ENCODE data around the gene CADM4.
"Not testable (repeated sequence)": the region's sequence is repeated elsewhere in the genome, so short reads cannot be mapped to it uniquely, and the experiment has no call there.

CADM4 gene

DNA sequence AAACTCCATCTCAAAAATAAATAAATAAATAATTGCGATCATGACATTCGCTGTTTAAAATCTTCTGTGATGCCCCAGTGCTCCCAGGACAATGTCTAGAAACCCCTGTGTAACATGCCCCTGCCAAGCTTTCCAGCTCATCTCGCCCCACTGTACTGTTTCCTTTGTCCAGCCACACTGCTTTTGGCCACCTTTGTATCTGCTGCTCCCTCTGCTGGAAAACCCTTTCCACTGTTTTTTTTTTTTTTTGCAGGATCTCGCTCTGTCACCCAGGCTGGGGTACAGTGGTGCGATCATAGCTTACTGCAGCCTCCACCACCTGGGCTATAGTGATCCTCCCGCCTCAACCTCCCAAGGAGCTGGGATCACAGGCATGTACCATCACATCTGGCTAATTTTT, 22.8 kb upstream of the CADM4 start:
- no peak for DNase-seq

DNA sequence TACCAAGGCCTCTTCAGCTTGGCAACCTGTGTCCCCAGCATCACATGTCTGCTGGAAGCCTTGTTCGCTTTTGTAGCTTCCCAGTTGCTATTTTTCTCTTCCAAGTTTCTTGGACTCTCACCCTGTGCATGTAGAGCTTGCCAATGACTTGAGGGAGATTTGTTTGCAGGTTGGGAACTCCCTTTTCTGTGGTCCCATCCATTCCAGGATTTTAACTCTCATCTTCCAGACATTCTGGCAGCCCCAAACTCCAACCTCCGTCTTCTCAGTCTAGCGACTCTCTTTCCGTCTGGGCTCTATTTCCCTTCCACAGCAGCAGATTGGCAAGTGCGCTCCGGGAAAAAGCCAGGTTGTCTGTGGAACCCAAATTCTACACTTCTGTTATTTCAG, 21.3 kb upstream of the CADM4 start:
- no peak for DNase-seq

DNA sequence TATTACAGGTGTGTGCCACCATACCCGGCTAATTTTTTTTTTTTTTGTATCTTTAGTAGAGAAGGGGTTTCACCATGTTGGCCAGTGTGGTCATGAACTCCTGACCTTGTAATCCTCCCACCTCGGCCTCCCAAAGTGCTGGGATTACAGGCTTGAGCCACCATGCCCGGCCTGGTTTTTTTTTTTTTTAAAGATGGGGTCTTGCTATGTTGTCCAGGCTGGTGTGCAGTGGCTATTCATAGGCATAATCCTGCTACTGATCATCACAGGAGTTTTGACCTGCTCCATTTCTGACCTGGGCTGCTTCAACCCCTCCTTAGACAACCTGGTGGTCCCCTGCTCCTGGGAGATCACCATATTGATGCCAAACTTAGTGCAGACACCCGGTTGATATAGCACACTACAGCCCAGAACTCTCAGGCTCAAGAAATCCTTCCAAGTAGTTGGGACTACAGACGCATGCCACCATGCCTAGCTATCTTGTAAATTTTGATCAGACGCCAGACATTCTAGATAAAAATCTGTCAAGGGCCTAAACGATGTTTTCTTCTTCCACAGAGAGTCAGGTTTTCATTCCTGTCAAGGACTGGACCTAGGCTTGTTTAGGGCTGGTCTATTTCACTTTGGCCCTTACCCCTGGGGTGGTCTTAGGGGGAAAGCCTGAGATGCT, 20.8 kb upstream of the CADM4 start:
- no peak for DNase-seq

DNA sequence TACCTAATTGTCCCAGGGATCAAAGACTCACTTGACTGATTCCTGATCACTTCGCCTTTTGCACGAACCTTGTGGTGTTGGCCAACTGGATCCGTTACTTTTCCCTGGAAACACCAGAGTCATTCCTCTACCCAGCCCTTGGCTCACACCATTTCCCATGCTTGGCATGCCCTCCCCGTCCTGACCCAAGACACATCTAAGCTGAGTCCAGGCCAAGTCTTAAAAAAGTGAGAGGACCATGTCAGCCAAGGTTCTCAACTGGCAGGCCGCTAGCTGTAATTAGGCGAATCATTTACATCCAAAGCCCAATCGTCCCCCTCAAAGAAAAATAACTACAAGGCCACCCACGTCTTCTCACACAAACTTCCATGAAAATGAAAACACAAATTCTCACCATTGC, 18.8 kb upstream of the CADM4 start:
- DNase-seq, result no peak

DNA sequence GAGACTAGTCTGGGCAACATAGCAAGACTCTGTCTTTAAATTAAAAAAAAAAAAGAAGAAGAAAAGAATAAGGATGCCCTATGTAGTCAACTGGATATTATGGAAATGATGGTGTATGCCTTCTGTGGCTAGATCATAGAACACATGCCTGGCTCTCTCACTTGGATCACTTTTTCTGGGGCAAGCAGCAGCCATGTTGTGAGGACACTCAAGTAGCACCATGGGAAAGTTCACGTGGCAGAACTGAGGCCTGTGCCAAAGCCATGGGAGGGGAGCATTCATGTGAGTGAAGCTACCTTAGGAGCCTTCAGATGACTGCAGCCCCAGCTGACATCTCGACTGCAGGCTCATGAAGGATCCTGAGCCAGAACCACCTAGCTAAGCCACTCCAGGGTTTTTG, 18.4 kb upstream of the CADM4 start:
- DNase-seq, result no peak

DNA sequence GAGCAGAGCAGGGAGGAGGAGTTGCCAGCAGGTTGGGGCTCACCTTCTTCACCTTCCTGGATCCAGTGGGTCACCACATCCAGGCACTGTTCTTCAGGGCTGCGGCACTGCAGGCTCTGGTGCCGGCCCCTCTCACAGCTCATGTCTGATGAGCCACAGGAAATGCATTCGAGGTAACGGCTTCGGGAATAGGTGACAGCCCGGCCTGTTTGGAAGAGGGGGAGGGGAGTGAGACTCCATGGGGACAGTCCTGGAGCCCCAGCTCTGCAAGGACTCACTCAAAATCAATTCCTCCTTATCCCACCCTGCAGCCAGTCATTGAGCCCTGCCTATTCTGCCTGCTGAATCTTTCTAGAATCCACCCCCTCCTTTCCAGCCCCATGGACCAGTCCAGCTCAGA, 16.8 kb upstream of the CADM4 start:
- DNase-seq, result no peak

DNA sequence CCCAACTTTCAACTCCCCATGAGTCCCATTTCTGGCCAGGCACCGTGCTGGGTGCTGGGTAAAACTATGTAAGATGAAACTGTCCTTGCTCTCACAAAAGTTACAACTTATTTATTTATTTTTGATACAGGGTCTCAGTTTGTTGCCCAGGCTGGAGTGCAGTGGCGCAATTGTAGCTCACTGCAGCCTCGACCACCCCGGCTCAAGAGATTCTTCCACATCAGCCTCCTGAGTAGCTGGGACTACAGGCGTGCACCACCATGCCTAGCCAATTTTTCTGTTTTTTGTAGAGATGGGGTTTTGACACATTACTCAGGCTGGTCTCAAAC, 12.9 kb upstream of the CADM4 start:
- no peak for DNase-seq

DNA sequence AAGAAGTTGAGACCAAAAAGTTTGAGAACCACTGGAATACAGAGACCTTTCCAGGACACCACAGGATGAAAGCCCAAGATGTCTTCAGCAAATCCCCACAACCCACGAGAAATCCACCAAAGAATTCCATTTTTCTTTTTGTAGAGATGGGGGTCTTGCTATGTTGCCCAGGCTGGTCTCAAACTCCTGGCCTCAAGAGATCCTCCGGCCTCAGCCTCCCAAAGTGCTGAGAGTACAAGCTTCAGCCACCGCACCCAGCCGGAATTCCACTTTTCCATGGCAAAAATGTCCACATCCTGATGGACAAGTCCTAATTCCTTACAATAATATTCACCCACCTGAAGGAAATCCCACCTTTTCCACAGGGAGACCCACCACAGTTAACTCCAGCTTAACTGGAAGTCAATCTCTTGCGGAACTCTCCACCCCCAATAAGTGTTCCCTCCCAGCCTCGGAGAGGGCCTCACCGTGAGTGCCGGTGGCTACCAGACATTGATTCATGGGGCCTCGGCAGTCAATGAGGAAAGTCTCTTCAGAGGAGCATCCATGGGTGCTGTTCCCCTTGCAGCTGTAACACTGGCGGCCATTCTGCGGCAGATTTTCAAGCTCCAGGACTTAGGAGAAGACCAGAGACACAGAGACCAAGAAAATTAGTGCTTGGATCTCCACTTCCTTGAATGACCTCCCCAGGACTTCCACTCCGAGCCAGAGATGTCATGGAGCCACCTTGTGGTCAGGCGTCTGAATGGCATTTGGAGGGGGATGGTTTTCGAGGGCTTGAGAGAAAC, 12.3 kb upstream of the CADM4 start:
- peak; percentile 10 for DNase-seq

DNA sequence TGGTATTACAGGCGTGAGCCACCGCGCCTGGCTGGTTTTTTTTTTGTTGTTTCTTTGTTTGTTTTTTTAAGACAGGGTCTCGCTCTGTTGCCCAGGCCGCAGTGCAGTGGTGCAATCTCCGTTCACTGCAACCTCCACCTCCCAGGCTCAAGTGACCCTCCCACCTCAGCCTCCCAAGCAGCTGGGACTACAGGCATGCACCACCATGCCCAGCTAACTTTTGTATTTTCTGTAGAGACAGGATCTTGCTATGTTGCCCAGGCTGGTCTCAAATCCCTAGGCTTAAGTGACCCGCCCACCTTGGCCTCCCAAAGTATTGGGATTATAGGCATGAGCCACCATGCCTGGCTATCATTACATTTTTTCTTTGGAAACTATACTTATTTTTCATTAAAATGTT, 10.6 kb upstream of the CADM4 start:
- DNase-seq, result not testable (repeated sequence)

DNA sequence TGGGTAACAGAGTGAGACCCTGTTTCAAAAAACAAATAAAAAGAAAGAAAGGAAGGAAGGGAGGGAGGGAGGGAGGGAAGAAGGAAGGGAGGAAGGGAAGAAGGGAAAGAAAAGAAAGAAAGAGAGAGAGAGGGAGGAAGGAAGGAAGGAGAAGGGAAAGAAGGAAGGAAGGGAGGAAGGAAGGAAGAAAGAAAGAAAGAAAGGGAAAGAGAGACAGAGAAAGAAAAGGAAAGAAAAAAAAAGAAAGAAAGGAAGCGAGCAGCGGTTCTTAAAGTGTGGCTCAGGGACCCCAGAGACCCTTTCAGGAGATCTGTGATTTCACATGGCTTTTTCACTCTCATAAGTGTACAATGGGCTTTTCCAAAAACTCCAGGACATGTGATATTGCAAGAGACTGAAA, 9.9 kb upstream of the CADM4 start:
- DNase-seq, result no peak

DNA sequence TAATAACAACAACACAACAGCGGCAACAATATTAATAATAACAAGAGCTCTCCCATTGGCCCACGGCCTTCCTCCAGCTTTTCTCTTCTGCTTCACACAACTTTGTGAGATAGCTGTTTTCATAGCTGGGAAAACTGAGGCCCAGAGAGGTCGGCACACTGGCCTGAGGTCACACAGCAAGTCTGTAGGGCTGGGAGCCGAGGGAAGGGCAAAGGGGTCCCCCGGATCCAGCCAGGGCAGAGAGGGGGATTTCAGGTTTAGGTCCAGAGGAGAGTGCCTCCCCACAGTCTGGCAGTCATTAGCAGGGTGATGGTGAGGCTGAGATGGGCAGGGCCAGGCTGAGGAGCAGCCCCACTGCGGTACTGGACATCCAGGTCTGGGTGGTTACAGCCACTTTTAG, 9.0 kb upstream of the CADM4 start:
- DNase-seq, result no peak

DNA sequence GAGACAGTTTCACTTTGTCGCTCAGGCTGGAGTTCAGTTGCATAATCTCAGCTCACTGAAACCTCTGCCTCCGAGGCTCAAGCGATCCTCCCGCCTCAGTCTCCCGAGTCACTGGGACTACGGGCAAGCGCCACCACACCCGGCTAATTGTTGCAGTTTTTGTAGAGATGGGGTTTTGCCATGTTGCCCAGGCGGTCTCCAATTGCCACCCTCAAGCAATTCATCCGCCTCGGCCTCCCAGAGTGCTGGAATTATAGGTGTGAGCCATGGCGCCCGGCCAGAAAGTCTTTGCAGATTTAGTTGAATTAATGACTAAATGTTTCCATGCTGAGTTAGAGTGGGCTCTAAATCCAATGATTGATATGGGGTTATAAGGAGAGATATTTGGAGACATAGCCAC, 4.5 kb upstream of the CADM4 start:
- no peak for DNase-seq

DNA sequence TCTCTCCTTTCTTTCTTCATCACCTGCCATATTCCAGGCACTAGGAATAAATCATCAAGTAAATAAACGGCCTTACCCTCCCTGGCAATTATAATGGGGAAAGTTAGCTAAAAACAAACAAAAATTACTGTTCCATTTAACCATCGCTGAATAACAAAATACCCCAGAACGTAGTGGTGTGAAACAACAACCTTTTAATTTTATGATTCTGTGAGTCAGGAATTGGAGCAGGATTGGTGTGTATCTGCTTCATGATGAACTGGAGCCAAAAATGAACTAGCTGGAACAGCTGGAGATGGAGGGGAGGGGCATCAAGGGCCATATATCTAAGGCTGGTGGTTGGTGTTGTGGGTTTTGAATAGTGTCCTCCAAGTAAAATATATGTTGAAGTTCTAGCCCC, 3.7 kb upstream of the CADM4 start:
- DNase-seq, result no peak

DNA sequence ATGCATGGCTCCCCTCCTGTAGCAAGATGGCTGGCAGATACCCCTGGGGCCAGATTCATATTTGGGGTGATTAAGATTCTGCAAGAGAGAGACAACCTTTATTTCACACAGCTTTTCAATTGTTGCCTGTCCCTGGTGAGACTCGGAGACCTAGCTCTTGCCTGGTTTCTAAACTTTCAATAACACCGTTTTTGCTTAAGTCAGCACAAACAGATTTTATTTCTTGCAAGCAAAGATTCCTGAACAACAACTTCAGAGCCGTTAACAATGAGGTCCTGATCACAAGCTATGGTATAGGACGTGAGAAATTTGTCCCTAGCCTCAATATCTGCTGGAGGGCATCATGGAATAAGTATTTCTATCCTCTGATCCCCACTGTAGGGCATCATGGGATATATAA, 2.9 kb upstream of the CADM4 start:
- DNase-seq, result no peak

DNA sequence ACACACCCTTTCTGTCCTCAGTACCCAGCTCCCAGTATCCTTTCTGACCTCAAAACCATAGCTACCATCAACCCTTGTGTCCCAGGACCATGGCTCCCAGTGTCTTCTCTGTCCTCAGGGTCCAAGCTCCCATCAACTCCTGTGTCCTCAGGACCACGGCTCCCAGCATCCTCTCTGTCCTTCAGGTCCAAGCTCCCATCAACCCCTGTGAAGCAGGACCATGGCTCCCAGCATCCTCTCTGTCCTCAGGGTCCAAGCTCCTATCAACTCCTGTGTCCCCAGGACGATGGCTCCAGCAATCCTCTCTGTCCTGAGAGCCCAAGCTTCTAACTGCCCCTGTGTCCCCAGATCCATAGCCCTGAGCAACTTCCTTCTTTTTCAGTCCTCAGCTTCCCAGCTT, 1.7 kb upstream of the CADM4 start:
- no peak for DNase-seq

DNA sequence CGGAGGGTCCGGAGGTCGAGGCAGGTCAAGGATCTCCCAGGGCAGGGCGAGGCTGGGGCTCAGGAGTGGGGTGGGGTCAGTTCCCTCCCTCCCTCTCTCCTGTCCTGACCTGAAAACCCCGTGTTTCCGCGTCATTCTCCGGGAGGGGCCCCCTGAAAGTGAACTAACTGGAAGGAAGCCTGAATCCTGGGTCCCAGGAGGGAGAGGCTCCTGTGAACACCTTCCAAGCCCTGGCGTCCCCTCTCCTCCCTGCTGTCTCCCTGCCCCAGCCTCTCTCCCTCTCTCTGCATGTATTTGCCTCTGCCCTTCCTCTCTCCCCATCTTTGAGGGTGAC, 741 bp upstream of the CADM4 start:
- no peak for DNase-seq

DNA sequence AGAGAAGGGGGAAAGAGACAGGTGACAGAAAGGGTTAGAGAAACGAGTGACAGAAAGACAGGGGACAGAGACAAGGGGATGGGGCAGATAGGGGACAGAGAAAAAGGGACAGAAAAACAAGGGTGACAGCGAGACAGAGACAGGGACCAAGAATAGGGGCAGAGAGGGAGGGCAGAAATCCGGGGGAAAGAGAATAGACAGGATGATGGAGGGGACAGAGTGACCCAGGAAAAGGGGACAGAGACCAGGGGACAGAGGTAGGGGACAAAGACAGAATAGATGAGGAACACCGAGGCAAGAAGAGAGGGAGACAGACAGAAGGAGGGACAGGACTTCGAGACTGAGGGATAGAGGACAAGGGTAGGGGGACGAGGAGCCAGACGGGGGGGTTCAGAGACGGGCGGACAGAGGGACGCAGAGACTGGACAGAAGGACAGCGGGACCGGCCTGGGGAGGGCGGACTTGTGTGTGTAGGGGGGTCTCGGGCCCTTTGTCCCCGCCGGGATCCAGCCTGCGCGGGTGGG, 593 bp downstream of the CADM4 start:
- DNase-seq, result no peak

DNA sequence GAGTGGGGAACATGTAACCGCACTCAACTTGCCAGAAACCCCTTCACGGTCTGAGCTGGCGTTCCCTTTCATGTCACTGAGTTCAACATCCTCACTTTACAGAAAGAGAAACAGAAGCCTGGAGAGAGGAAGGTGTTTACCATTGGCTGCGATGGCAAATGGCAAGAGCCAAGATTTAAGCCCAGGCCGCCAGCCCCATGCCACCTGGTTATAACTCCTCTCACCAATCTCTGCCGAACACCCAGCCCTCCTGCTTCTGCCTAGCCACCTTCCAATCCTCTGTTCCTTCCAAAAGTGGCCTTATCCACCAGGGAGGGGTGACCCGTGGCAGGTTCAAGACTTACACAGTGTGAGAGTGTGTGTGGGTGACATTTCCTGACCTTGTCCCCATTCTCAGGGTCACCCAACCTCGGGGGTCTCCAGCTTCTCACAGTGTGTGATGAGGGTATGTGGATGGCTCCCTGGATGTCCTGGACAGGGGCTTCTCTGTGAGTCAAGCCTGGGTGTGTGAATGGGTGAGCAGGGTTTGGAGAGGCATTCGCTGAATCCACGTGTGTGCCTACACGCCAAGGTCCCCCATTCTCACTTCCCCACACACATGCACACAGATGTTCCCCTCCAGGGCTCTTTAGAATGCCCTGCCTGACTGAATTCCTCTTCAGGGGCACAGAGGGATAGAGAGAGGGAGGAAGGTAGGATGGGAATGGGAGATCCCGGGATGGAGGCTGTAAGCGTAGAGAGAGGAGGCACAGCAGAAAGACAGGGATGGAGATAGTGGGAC, 1.2 kb downstream of the CADM4 start:
- DNase-seq, result no peak

DNA sequence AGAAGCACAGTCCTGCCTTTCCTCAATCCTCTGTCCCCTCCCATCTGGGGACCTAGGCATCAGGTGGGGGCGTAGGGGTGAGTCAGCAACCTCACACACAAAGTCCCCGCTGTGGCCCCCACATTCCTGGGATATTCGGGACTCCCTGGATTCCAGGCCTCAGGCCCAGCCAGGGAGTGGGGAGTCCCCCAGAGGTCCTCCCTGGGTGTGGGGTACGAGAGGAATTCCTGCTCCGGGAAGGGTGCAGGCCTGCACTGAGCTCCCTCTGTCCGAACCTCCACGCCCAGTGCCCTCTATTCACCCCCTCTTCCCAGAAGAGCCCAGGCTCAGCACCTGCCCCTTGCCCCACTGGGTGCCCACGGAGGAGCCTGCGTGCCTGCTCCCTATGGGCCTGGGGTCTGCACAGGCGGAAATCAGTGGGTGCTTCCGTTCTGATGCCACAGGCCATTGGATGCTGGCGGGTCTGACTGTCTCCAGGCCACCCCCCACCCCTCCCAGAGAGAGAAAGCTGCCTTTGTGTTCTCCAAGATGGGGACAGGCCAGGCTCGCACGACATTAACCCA, 3.4 kb downstream of the CADM4 start:
- DNase-seq, result no peak

DNA sequence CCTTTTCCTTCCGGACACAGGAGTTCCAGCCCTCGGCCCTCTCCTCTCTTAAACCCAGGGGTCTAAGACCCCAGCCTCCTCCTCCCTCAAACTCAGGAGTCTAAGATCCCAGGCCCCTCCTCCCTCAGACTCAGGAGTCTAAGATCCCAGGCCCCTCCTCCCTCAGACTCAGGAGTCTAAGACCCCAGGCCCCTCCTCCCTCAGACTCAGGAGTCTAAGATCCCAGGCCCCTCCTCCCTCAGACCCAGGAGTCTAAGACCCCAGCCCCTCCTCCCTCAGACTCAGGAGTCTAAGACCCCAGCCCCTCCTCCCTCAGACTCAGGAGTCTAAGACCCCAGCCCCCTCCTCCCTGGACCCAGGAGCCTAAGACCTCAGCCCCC, 4.1 kb downstream of the CADM4 start:
- DNase-seq, result not testable (repeated sequence)

DNA sequence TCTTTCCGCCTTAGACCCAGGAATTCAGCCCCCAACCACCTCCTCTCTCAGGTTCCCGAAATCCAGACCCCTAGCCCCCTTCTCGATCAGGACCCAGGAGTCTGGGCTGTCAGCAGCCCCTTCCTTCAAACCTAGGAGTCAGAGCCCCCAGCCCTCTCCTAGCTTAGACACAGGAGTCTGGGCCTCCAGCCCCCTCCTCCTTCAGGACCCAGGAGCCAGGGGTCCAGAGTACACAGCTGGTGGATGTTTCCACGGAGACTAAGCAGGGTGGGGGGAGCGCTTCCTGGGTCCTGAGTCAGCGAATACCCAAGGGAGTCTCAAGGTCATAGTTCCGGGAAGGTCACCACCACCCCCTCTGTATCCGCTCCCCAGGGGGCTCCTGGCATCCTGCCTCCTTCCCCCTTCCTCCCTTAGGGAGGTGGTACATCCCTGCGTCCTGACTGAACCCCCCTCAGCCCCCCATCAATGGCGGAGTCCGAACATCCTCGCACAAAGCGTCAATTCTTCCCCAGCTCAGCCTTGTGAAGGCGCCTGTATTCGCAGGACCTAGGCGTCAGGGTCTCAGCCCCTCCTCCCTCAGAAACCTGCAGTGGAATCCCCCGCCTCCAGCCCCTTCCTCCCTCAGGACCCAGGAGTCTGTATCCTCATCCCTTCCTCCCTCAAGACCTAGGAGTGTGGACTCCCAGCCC, 4.6 kb downstream of the CADM4 start:
- no peak for DNase-seq

DNA sequence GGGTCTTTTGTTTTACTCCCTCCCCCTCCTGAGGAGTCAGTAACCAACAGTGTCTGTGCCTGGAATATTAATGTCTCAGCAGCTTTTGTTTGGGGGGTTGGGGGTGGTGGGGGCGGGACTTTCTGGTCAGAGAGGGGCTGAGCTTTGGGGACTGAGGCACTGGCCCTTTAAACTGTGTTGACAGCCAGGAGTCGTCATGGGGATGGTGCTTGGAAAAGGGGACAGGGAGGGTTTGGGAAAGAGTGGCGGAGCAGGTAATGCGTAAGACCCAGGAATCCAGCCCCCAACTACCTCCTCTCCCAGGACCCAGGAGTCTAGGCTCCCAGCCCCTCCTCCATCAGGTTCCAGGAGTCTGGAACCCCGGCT, 5.2 kb downstream of the CADM4 start:
- no peak for DNase-seq

DNA sequence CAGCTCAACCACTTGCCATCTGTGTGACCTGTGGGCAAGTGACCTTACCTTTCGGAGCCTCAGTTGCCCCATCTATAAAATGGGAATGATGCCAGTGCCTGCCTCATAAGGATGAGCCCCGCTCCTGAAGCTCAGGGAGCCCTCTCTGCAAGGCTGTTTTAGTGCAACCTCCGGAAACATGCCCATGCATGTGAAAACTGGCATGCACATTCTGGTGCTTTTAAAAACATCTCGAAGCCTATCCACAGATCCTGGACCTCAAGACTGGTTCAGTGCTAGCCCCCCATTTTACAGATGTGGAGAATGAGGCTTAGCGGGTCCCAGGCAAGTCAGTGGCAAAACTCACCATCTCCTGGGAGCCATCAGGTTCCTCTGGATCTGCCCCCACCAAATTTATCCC, 5.6 kb downstream of the CADM4 start:
- no peak for DNase-seq
